Keratinocyte (primary cell): Measurements from ENCODE around the gene EFR3B. TPM values are rescaled to one million over a fixed set of nuclear protein-coding genes. Genes with fewer than 3 reads are reported as not detected.
"Not testable (repeated sequence)": the region's sequence is repeated elsewhere in the genome, so short reads cannot be mapped to it uniquely, and the experiment has no call there.

Source experiments
- DNase-seq: peaks from one replicate; pipeline ENCODE4 v3.0.0-alpha.2; 2011; ENCODE audit warnings: low read depth, missing footprints, low spot score
- FAIRE-seq: peaks from 2 replicates; lab custom pipeline; 2011; peaks lifted over from hg19 to GRCh38; lab: Jason Lieb, UNC
- H2AFZ ChIP-seq: 2 replicates; pipeline ENCODE4 v1.6.0; 2012; ENCODE audit warnings: low read length, control low read depth, inconsistent platforms; ENCODE audit not compliant: control insufficient read depth
- H3K27ac ChIP-seq: 2 replicates; pipeline ENCODE4 v1.5.1; 2011; ENCODE audit warnings: low read length; ENCODE audit not compliant: control insufficient read depth, insufficient read depth
- H3K27me3 ChIP-seq: 3 replicates; pipeline ENCODE4 v1.6.0; 2011; ENCODE audit warnings: low read length; ENCODE audit not compliant: control insufficient read depth, insufficient read depth; ENCODE audit errors: extremely low read depth
- H3K36me3 ChIP-seq, 2 experiments: 2 replicates in 1 of 2; 3 replicates in 1 of 2; pipeline ENCODE4 v1.5.1; 2011; ENCODE audit warnings: low read length in 2 of 2, mild to moderate bottlenecking in 1 of 2; ENCODE audit not compliant: control insufficient read depth in 2 of 2, insufficient read depth in 2 of 2; ENCODE audit errors: extremely low read depth in 1 of 2
- H3K4me1 ChIP-seq: 3 replicates; pipeline ENCODE4 v1.5.1; 2011; ENCODE audit warnings: low read length; ENCODE audit not compliant: control insufficient read depth, insufficient read depth; ENCODE audit errors: extremely low read depth
- H3K4me2 ChIP-seq: 3 replicates; pipeline ENCODE4 v1.6.0; 2011; ENCODE audit warnings: low read depth, low read length; ENCODE audit not compliant: control insufficient read depth, insufficient read depth; ENCODE audit errors: extremely low read depth
- H3K4me3 ChIP-seq, 3 experiments: fragments of 200-600 bp in 1 of 3; sonication (generic) in 1 of 3; 2 replicates in 2 of 3; 3 replicates in 1 of 3; pipeline ENCODE4 v1.5.1; 2011 to 2016; ENCODE audit warnings: low read length in 3 of 3, mild to moderate bottlenecking in 3 of 3, control low read depth in 2 of 3, inconsistent platforms in 1 of 3, low read depth in 1 of 3, mixed read lengths in 1 of 3, mixed run types in 1 of 3, moderate library complexity in 1 of 3; ENCODE audit not compliant: control insufficient read depth in 2 of 3, insufficient read depth in 2 of 3; ENCODE audit errors: extremely low read depth in 1 of 3
- H3K79me2 ChIP-seq: 2 replicates; pipeline ENCODE4 v1.6.0; 2012; ENCODE audit warnings: low read length; ENCODE audit not compliant: control insufficient read depth, insufficient read depth
- H3K9ac ChIP-seq: 3 replicates; pipeline ENCODE4 v1.6.0; 2011; ENCODE audit warnings: low read length; ENCODE audit not compliant: control insufficient read depth, insufficient read depth; ENCODE audit errors: extremely low read depth
- H3K9me1 ChIP-seq: 3 replicates; pipeline ENCODE4 v1.6.0; 2011; ENCODE audit warnings: low read length; ENCODE audit not compliant: control insufficient read depth, insufficient read depth; ENCODE audit errors: extremely low read depth
- H3K9me3 ChIP-seq: 2 replicates; pipeline ENCODE4 v1.5.1; 2012; ENCODE audit warnings: low read depth, low read length; ENCODE audit not compliant: control insufficient read depth
- H4K20me1 ChIP-seq: 3 replicates; pipeline ENCODE4 v1.6.0; 2011; ENCODE audit warnings: low read length; ENCODE audit not compliant: control insufficient read depth, insufficient read depth; ENCODE audit errors: extremely low read depth
- CTCF ChIP-seq, 3 experiments: IDR thresholded peaks in 1 of 3; conservative IDR thresholded peaks in 1 of 3; optimal IDR thresholded peaks in 1 of 3; 2 replicates in 2 of 3; 3 replicates in 1 of 3; pipeline versions ENCODE3 to v1.5.1; 2011; ENCODE audit warnings: low read length in 3 of 3, mild to moderate bottlenecking in 3 of 3, moderate library complexity in 2 of 3, control low read depth in 1 of 3, inconsistent platforms in 1 of 3; ENCODE audit not compliant: insufficient read depth in 2 of 3; ENCODE audit errors: extremely low read depth in 1 of 3
- EZH2 ChIP-seq: IDR thresholded peaks from one replicate; pipeline ENCODE4 v1.6.1; 2012; ENCODE audit warnings: inconsistent platforms, mild to moderate bottlenecking, low read length, moderate library complexity
- dilution Hi-C: fragments of 300-500 bp; cut with MboI; formaldehyde crosslinking; loops from one replicate; pipeline ENCODE4 v1.7.0; 2020; ENCODE audit warnings: low sequenced_read_pairs; ENCODE audit not compliant: extremely low pct_ligation_motif_present
- polyA plus RNA-seq, 5 experiments: library from polyadenylated mRNA; depleted of rRNA in 3 of 5; stranded (reverse) in 3 of 5; stranded (forward) in 1 of 5; unstranded in 1 of 5; fragments of >200 nt; gene quantifications; 1 replicate in 1 of 5; 2 replicates in 3 of 5; 3 replicates in 1 of 5; pipeline versions ENCODE4 v1.2.1 to v1.2.3, GENCODE V29; 2011 to 2012; ENCODE audit warnings: missing spikeins in 2 of 5, low read depth in 1 of 5, low replicate concordance in 1 of 5

The EFR3B gene
- polyA plus RNA-seq, 1 donor (not counting 4 experiments of a cell fraction or from before 2014, with no cell fraction given): 0.09 TPM

DNA sequence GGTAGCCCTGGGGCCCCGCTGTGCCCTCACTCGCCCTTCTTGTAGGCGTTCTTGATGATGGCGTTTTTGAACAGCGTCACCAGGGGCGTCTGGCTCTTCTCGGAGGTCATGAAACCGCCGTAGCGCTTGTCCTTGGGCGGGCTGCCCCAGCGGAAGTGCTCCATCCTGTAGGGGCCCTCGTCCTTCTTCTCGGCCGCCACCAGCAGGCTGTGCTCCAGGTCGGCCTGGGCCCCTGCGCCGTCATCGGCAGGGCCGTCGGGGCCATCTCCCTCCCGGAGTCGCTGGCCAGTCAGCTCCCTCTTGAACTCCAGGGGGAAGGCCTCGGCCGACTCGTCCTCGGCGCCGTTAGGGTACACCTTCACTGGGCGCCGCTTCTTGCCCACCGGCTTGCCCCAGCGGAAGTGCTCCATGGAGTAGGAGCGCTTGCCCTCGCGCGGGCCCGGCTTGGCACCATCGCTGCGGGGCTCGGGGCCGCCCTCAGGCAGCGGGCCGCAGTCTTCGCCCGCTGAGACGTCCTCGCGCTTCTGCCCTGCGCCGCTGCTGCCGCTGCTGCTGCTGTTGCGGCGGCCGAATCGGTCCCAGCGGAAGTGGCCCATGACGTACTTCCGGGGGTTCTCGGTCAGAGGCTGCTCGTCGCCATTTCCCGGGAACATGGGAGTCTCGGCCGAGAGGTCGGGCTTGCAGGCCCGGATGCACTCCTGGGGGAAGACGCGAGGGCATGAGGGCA is 119.3 kb downstream of the EFR3B start:
- H3K4me3 ChIP-seq: no peak overlapping the region
- TF ChIP-seq EZH2 (no peak), CTCF (optimal IDR thresholded peaks at IDR 0.05 in 1 of 3, IDR thresholded peaks at IDR 0.05 in 1 of 3, conservative IDR thresholded peaks at IDR 0.05 in 1 of 3; ENCODE audit: extremely low read depth in 1 of 3, insufficient read depth in 2 of 3, low read length in 3 of 3) (no peak)
- H3K4me1 ChIP-seq: peaks cover 2% of the 10 kb centered on the region
- H4K20me1 ChIP-seq: no peaks in the 10 kb centered on the region
- dilution Hi-C loops: no loop called here
- no peaks in the 10 kb centered on the region for H3K36me3 ChIP-seq
- peaks cover 7% of the 10 kb centered on the region for H3K27me3 ChIP-seq
- H2AFZ ChIP-seq: peak overlapping the region; percentile 9
- no peak overlapping the region for H3K27ac ChIP-seq
- H3K9me1 ChIP-seq: no peaks in the 10 kb centered on the region
- no peaks in the 10 kb centered on the region for H3K9me3 ChIP-seq
- H3K4me2 ChIP-seq: no peak overlapping the region
- H3K9ac ChIP-seq: no peak overlapping the region
- FAIRE-seq: no peak
- no peak for DNase-seq
- no peaks in the 10 kb centered on the region for H3K79me2 ChIP-seq

- H3K27ac ChIP-seq, H3K9ac ChIP-seq, H3K9me3 ChIP-seq, H3K79me2 ChIP-seq, H3K36me3 ChIP-seq, DNase-seq, H3K4me2 ChIP-seq, H2AFZ ChIP-seq, H3K27me3 ChIP-seq, H3K4me1 ChIP-seq, H4K20me1 ChIP-seq, FAIRE-seq, H3K9me1 ChIP-seq, dilution Hi-C loops, H3K4me3 ChIP-seq: not testable (repeated sequence)
These were observed 120.2 kb downstream of the EFR3B start for GRCh38 chr2:25162061-25162460.

GRCh38 chr2:25164561-25164960 is 122.7 kb downstream of the EFR3B start:
- TF ChIP-seq EZH2 (no peak), CTCF (optimal IDR thresholded peaks at IDR 0.05 in 1 of 3, IDR thresholded peaks at IDR 0.05 in 1 of 3, conservative IDR thresholded peaks at IDR 0.05 in 1 of 3; ENCODE audit: extremely low read depth in 1 of 3, insufficient read depth in 2 of 3, low read length in 3 of 3) (no peak)
- dilution Hi-C loops: no loop called here
- Histone ChIP-seq H2AFZ (no peak overlapping the region), H3K36me3 (no peaks in the 10 kb centered on the region), H3K4me3 (no peak overlapping the region), H3K9me1 (no peaks in the 10 kb centered on the region), H3K27ac (no peak overlapping the region), H4K20me1 (no peaks in the 10 kb centered on the region), H3K9ac (no peak overlapping the region), H3K4me2 (no peak overlapping the region), H3K27me3 (peaks cover 30% of the 10 kb centered on the region), H3K9me3 (no peaks in the 10 kb centered on the region), H3K4me1 (peaks cover 4% of the 10 kb centered on the region), H3K79me2 (no peaks in the 10 kb centered on the region)
- FAIRE-seq (no peak), DNase-seq (no peak)
